Tibial nerve (tissue), 4 donors: ENCODE measurements around the gene LEP.

Source experiments
- CTCF ChIP-seq, 5 experiments: fragments of 200-600 bp in 3 of 5; fragments of 450-650 bp in 2 of 5; sonication (generic) in 3 of 5; IDR thresholded peaks; one replicate each; pipeline ENCODE4 v1.5.1; 2016 to 2019; ENCODE audit warnings: antibody characterized with exemption in 5 of 5, mild to moderate bottlenecking in 3 of 5, moderate library complexity in 2 of 5
- EP300 ChIP-seq, 2 donors: sonication (generic); formaldehyde crosslinking; IDR thresholded peaks; one replicate each; pipeline ENCODE4 v1.6.1; 2017; ENCODE audit warnings: antibody characterized with exemption in 2 of 2, mild to moderate bottlenecking in 1 of 2

- TF ChIP-seq CTCF (IDR thresholded peaks at IDR 0.05) (no peak), EP300 (IDR thresholded peaks at IDR 0.05) (no peak)
Measured at GRCh38 chr7:128221929-128222403, 19.1 kb upstream of the LEP start.
